NCI-H774 (cell line): ENCODE data around the gene MICALL1.

Experiments
- DNase-seq: peaks from one replicate; lab custom pipeline; 2025; lab: John Stamatoyannopoulos, UW

The MICALL1 gene

DNA sequence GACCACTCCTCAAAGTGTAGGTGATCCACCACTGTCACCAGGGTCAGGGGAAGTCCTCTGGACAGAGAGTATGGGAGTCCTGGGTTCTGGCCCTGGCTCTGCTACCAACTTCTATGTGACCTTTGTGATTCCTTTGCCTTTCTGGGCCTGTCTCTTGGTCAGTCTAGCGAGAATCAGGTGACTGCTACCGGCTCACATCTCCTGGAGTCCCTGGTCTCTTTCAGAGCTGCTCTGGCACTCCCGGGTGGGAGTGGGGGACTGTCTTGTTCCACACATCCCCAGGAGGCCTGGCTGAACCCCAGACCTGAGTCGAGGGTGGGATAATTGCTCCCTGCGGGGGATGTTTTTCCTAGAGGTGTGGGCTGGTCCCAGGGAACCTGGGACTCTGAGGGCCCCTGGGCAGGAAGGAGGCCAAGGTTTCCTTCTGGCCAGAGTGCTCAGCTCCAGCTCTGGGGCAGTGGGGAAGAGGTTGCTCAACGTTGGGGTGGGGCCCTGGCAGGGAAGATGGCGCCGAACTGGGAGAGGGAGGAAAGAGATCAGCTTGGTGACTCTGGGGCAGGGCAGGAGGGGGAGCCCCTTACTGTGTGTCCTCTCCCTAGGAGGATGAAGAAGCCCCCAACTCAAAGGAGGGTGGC, 76.2 kb downstream of the MICALL1 start:
- no peak for DNase-seq

- DNase-seq, result no peak
Observed at GRCh38 chr22:37982938-37983859, 77.1 kb downstream of the MICALL1 start.

- DNase-seq, result no peak
Observed at GRCh38 chr22:37983860-37984791, 78.0 kb downstream of the MICALL1 start, which contains the start of gene SOX10. Gene SOX10, minus strand, starts transcription at chr22:37984555. Its CDS starts 771 bp downstream, at chr22:37983784.

- DNase-seq, result no peak
Observed at GRCh38 chr22:37985050-37985585, 79.0 kb downstream of the MICALL1 start.

DNA sequence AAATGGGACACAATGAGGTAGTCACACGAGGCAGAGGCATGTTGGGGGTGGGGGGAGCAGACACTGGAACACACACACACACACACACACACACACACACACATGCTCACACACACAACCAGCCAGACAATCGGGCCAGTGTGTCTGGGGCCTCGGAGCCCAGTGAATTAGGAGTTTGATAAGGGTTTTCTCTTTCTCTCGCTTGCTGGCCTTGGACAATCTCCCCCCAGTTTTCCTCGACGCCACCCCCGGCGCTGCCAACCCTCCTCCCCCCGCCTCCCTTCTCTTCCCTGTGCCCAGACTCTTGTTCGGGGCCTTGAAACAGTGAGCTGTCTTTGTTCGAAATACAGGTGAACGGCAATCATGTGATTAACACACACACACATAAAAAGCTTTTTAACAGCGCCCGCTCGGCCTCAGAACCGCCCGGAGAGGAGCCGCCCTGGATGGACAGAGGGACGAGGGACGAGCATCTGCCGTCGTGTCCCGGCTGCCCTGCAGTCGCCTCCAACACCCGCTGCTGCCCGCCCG, 79.7 kb downstream of the MICALL1 start:
- DNase-seq, result no peak

- no peak for DNase-seq
Observed at GRCh38 chr22:37986371-37986770, 80.3 kb downstream of the MICALL1 start.

- DNase-seq, result no peak
Observed at GRCh38 chr22:37989146-37990045, 83.3 kb downstream of the MICALL1 start.

DNA sequence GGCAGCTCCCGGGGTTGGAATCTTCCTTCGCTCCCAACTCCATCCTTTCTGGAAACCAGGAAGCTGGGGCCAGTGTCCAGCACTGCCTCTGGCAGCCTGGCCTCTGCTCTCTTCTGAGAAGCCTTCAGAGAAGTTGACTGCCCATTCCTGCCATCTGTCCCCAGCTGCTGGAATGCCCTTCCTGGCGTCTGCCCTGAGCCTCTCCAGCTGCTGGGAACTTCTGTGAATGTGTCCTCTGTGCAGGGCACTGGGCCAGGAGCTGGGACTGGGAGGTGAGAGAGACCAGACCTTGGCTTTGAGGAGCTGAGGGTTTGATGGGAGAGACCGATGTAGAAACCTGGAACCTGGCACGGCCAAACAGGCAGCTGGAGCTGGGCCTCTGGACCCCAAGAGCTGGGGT, 84.2 kb downstream of the MICALL1 start:
- no peak for DNase-seq

DNA sequence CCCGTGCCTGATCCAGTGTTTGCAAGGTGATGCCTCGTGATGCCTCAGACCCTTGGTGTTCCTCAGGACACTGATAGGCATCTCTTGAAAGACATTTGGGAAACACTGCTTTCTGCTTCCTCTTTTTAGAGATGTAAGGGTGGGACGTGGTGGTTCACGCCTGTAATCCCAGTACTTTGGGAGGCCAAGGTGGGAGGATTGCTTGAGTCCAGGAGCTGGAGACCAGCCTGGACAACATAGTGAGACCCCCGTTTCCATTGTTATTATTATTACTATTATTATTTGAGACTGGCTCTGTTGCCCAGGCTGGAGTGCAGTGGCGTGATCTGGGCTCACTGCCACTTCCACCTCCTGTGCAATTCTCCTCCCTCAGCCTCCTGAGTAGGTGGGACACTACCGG, 84.8 kb downstream of the MICALL1 start:
- DNase-seq, result no peak

DNA sequence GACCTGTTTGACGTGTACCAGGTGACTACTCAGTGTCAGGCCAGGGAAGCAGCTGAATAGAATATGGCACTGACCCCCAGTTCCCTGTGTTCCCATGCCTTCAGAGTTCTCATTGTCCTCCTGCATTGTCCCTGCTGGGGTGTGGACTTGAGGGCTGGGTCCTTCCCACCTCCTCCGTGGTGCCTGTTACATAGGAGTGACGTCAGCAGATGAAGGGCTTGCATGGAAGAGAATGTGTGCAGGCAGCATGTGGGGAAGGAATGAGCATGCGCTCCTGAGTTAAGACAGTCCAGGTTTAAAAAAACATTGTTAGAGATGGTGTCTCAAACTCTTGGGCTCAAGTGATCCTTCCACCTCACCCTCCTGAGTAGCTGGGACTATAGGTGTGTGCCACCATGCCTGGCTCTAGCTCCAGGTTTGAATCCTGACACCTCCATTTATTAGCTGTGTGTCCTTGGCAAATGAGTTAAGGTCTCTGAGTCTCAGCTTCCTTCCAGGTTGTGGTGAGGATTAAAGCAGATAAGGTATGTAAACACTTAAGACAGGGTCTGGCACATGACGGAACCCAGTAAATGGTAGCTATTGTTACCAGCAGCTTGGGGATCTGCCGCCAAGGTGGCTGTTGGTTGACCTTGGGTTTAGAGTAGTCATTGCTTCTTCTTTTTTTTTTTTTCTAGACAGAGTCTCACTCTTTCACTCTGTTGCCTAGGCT, 85.8 kb downstream of the MICALL1 start:
- no peak for DNase-seq
